Vagina (tissue), 2 donors: ENCODE measurements around the gene POLR1G.

Source experiments
- POLR2AphosphoS5 ChIP-seq, 2 donors: sonication (generic); formaldehyde crosslinking; IDR thresholded peaks; one replicate each; pipeline ENCODE4 v1.9.0; 2017; ENCODE audit warnings: antibody characterized with exemption in 2 of 2, mild to moderate bottlenecking in 2 of 2, low read depth in 1 of 2; ENCODE audit not compliant: insufficient read depth in 1 of 2
- TF ChIP-seq, protein P1 (sequence below), 3 experiments: fragments of 450-650 bp in 2 of 3; fragments of 200-600 bp in 1 of 3; sonication (generic) in 1 of 3; IDR thresholded peaks; one replicate each; pipeline ENCODE4 v1.5.1; 2017 to 2019; ENCODE audit warnings: antibody characterized with exemption in 3 of 3, mild to moderate bottlenecking in 2 of 3, moderate library complexity in 2 of 3

DNA sequence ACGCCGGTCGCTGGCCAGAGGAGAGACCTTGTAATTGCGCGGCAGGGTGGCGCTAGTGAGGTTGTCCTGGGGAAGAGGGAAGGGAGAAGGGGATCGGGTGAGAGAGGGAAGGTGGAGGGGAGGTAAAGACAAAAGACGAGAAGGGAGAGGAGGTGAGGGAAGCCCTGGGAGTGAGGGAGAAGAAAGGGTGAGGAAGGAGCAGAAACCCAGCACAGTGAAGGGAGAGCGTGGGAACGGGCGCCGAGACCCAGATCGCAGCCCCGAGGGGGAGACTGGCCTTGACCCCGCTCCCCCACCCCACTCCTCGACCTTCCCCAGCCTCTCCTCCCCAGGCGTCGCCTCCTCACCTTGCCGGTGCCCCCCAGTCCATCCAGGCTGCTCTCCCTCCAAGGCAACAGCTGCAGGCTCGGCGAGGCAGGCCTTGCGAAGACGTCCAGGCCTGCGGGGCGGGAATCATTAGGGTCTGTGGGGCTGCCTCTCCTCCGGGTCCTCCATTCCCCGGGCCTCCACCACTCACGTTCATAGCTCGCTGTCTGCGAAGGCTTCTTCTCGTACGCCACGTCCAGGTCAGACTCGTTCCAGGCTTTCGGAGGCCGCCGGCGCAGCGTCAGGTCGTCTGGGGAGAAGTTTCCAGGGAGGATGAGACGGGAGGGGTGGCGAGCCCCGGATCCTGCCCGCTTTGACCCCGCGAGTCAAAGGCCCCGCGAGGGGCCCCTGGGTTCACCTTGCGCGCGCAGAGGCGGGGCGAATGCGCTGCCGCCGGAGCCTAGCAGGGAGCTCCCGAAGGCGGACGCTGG lies 10.4 kb upstream of the POLR1G start:
- TF ChIP-seq, protein P1, sequence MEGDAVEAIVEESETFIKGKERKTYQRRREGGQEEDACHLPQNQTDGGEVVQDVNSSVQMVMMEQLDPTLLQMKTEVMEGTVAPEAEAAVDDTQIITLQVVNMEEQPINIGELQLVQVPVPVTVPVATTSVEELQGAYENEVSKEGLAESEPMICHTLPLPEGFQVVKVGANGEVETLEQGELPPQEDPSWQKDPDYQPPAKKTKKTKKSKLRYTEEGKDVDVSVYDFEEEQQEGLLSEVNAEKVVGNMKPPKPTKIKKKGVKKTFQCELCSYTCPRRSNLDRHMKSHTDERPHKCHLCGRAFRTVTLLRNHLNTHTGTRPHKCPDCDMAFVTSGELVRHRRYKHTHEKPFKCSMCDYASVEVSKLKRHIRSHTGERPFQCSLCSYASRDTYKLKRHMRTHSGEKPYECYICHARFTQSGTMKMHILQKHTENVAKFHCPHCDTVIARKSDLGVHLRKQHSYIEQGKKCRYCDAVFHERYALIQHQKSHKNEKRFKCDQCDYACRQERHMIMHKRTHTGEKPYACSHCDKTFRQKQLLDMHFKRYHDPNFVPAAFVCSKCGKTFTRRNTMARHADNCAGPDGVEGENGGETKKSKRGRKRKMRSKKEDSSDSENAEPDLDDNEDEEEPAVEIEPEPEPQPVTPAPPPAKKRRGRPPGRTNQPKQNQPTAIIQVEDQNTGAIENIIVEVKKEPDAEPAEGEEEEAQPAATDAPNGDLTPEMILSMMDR (IDR thresholded peaks at IDR 0.05): no peak
- TF ChIP-seq POLR2AphosphoS5 (IDR thresholded peaks at IDR 0.05; ENCODE audit: insufficient read depth in 1 of 2, low read depth in 1 of 2): no peak
